GM21737 (cell line): ENCODE results near the gene HPN.
"Not testable (repeated sequence)": the region's sequence is repeated elsewhere in the genome, so short reads cannot be mapped to it uniquely, and the experiment has no call there.

ENCODE experiments used
- ATAC-seq: cut with Tn5 transposase; IDR thresholded peaks from one replicate; pipeline ENCODE4 v1.9.1; 2021; ENCODE audit warnings: mild to moderate bottlenecking, moderate library complexity; ENCODE audit not compliant: unreplicated experiment

Gene HPN

DNA sequence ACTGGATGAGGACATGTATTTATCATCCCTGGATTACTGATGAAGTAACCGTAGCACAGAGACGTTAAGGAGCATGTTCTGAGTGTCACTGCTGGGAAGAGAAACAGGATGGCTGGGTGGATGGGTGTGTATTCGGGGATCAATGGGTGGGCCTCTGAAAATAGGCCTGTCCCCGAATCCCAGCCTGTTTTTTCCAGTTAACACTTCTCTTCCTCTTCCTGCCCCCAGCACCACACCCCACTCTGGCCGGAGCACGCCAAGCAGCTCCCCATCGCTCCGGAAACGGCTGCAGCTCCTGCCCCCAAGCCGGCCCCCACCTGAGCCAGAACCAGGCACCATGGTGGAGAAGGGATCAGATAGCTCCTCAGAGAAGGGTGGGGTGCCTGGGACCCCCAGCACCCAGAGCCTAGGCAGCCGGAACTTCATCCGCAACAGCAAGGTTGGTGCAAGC, 32.6 kb upstream of the HPN start:
- ATAC-seq: no peak

DNA sequence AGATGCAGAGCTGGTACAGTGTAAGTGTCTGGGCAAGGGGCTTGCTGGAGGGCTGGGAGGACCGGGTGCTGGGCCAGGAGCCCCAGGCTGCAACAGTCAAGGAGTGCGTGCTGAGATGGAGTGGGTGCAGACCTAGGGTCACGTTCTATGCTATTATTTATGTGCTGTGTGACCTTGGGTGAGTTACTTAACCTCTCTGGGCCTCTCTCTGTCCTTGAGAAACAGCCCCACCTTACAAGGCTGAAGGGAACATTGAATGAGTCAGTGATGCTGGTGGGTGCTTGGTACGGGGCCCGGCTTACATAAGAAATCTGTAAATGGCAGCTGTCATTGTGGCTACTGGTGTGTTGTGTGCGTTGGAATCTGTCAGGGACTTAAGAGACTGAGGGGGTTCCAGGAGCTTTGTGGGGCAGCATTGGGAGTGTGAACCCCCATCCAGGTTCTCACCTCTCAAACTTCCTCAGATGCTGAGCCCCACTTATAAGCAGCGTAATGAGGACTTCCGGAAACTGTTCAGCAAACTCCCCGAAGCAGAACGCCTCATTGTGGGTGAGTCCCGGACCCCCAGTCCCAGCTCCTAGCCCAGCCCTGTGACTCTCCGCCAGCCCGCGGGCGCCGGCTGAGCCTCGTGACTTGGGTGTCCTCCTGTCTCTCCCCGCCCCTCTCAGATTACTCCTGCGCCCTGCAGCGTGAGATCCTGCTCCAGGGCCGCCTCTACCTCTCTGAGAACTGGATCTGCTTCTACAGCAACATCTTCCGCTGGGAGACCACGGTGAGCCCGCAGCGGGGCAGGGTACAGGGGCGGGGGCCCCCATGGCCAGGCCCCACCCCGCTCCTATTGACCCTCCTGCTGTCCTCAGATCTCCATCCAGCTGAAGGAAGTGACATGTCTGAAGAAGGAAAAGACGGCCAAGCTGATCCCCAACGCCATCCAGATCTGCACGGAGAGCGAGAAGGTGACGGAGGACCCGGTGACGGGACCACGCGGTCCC, 31.8 kb upstream of the HPN start:
- no peak for ATAC-seq

GRCh38 chr19:35011091-35011689, 30.3 kb upstream of the HPN start:
- no peak for ATAC-seq

GRCh38 chr19:35011737-35012682, 29.5 kb upstream of the HPN start:
- no peak for ATAC-seq

GRCh38 chr19:35013041-35013819, 28.3 kb upstream of the HPN start:
- ATAC-seq: no peak

DNA sequence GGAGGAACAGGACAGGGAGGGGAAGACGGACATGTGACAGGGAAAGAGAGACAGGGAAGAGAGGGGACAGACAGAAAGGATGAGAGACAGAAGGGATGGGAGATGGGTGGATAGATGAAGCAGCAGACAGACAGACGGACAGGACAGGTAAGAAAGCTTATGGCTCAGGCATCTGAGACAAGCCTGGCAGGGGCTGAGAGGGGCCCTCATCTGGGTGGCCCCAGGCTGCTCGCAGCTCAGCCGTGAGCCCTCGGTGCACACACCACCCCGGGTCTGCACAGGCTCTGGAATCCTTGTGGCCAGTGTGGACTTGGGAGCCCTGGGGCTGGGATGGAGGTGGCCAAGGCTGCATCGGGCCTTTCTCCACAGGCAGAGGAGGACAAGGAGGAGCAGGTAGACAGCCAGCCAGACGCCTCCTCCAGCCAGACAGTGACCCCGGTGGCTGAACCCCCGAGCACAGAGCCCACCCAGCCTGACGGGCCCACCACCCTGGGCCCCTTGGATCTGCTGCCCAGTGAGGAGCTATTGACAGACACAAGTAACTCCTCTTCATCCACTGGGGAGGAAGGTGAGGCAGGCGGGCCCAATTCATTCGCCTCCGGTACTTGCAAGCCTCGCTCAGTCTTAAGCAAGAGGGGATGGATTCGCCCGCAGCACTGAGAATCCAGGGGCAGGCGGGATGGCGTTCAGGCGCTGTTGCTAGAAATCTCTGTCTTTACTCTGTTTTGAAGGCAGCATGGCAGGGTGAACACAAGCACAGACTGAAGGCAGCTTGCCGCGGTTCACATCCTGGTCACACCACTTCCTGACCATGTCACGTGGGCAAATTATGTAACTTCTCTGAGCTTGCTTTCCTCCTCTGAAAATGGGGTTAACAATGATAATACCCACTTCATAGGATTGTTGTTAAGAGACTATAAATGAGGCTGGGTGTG, 27.4 kb upstream of the HPN start:
- ATAC-seq: no peak

- not testable (repeated sequence) for ATAC-seq
Measured at GRCh38 chr19:35014774-35015173, 26.7 kb upstream of the HPN start.

DNA sequence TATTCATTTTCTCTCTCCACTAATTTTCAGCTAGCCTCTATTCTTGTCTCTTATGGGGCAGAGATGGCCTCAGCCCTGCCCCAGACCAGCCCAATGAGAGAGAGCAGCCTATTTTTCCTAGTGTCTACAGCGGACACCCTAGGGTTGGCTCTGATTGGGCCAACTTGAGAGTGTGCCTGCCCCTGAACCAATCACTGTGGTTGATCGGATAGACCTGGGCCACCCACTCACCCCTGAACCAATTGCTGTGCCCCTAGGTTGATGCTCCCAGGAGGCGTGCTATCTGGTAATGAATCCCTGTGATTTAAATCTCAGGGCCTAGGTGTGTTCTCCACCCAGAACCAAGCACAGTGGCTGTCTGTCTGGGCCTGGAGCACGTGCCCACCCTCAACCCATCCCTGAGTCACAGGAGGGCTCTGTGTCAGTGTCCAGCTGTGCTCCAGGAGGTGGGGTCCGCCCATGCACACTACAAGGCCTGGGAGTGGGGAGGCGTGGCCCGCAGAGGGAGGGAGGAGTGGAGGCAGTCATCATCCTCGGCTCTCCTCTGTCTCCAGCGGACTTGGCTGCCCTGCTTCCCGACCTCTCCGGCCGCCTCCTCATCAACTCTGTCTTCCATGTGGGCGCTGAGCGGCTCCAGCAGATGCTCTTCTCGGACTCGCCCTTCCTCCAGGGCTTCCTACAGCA, 26.1 kb upstream of the HPN start:
- no peak for ATAC-seq

DNA sequence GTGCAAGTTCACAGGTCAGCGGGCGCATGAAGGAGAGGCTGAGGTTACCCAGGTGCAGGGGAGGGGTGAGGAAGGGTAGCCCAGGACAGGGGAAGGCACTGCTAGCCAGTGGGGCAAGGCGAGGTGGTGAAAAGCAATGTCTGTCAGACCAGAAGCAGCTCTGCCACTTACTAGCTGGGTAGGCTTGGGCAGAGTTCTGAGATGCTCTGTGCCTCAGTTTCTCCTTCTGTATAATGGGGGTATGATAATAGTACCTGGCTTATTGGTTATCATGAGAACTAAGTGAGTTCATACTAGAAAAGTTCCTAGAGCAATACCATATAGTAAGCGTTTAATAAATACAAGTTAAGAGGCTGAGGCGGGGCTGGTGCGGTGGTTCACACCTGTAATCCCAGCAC, 25.6 kb upstream of the HPN start:
- ATAC-seq: no peak

- no peak for ATAC-seq
Measured at GRCh38 chr19:35017507-35017906, 24.0 kb upstream of the HPN start.

DNA sequence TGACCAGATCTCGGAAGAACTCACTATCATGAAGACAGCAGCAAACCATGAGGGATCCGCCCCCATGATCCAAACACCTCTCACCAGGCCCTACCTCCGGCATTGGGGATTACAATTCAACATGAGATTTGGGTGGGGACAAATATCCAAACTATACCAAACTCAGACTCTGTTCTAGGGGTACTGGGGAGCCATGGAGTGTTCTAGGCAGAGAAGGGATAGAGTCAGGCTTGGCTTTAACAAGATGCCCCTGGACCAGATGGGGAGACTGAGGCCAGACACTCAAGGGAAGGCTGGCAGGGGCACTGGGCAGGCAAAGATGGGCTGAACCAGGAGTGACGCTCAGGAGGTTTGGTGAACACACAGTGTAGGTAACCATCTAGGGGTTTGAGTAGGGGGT, 23.1 kb upstream of the HPN start:
- no peak for ATAC-seq

DNA sequence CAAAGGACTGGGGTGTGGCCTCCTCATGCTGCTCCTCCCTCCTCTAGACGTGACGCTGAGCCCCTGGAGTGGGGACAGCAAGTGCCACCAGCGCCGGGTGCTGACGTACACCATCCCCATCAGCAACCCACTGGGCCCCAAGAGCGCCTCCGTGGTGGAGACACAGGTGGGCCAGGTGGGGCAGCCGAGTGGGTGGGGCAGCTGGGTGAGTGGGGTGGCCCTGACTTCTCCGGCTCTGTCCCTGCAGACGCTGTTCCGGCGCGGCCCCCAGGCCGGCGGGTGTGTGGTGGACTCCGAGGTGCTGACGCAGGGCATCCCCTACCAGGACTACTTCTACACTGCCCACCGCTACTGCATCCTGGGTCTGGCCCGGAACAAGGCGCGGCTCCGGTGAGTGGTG, 22.4 kb upstream of the HPN start:
- no peak for ATAC-seq

DNA sequence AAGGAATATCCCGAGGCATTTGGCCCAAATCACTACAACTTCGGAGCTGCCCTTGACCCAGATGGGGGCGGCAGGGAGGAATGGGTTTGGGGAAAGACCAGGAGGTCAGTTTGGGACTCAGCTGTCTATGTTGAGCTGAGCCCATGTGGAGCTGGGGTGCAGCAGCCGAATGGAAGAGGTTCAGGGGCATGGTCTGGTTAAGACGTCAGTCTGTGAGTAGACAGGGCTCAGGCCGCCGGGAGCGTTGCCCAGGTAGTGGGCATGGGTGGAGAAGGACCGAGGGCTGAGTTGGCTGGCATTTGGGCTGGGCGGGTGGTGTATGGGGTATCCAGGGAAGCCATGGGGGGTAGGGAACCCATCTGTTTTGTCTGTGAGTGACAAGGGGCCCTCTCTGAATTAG, 20.5 kb upstream of the HPN start:
- no peak for ATAC-seq

- ATAC-seq: no peak
Measured at GRCh38 chr19:35021596-35021995, 19.9 kb upstream of the HPN start.

DNA sequence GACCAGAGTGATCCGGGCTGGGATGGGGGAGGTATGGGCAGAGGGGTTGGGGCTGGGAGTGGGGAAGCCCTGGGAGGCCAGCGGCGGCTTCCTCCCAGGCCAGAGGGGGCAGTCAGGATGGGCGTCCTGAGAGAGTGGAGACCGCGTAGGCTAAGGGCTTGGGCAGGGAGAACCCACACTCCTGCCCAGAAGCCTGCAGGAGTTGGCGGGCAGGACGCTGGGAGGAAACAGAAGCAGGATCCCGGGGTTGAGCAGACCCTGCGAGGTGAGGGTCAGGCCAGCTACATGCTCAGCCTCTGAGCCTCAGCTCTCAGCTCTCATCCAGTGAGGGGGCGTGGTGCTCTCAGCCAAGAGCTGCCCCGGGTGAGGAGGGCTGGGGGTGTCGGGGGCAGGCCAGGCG, 19.1 kb upstream of the HPN start:
- no peak for ATAC-seq

DNA sequence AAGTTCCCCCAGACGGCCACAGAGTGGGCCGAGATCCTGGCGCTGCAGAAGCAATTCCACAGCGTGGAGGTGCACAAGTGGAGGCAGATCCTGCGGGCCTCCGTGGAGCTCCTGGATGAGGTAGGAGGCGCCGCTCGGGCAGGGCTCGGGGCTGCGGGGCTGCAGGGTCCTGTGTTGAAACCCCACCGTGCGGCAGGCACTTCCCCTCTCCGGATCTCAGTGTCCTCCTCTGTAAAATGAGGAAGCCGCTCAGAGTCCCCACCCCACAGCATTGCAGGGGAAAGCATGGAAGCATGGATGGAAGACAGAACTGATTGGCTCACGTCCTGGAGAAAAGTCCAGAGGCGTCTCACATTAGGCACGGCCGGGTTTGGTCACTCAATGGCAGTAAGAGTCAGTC, 18.1 kb upstream of the HPN start:
- ATAC-seq: no peak

DNA sequence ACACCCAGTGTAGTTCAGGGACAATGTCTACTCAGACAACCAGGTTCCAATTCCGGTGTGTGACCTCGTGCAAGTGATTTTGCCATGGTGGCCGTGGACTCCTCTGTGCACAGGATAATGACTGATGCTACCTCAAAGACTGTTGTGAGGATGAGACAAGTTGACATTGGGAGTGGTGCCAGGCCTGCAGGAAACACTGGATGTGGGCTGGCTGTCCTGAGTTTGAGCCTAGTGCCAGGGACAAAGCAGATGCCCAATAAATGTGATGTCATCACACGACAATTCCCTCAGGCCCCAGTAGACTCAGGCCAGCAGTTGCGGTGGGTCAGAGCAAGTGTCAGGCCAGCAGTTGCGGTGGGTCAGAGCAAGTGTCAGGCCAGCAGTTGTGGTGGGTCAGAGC, 17.4 kb upstream of the HPN start:
- no peak for ATAC-seq

DNA sequence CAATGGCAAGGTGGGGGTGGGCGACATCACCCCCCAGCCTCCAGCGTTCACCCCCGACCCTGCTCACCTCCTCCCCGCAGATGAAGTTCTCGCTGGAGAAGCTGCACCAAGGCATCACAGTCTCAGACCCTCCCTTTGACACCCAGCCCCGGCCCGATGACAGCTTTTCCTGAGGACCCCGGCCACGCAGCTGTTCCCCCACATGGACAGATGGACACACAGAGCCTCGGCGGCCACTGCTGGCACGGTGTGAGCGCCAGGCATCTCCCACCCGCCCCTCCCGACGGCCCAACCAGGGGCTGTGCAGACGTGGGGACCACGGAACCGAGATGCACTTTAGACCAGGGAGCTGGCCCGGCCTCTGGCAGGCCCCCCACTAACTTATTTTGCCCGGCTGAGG, 15.6 kb upstream of the HPN start:
- no peak for ATAC-seq

DNA sequence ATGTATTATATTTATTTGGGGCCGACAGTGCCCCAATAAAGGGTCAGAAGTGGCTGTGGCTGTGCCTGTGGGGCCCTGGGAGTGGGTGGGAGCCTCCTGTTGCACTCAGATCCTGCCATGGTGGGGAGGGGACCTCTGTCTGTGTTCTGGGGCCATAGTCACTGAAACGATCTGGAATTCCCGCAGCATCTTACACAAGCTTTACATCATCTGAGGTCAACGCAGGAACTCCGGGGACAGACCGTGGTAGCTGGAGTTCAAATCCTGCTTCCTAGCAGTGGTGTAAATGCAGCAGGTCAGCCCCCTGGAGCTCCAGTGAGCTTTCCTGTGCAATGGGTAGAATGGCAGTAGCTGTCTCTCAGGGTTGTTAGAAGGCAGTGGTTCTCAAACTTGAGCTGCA, 15.1 kb upstream of the HPN start:
- ATAC-seq: no peak
